ENCODE measurements around the gene CARD10.

Gene CARD10

DNA sequence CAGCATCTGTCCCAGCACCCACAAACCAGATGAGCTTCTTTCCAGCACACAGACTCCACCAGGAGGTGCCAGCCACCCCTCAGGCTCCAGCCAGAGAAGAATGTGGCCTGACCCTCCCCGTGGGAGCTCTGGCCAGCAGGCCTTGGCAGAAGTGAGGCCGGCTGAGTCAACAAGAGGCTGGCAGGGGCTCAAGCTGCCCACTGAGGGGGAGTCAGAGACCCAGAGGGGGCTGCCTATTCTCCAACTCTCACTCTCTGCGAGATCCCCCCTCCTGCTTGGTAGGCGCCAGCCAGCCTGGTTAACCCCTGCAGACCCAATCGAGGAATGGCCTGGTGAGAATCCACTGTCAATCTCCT, 30.5 kb upstream of the CARD10 start:
- Mint-ChIP-seq H3K4me3 (peak overlapping the region in 2 of 3 experiments; percentile 29), H3K4me1 (peaks cover 57% of the 10 kb centered on the region), H3K9me3 (no peaks in the 10 kb centered on the region), H3K27ac (peak overlapping the region; percentile 98 to 100 (median 98)), H3K36me3 (ENCODE audit: low read depth) (no peaks in the 10 kb centered on the region), H3K27me3 (ENCODE audit: low read depth) (no peaks in the 10 kb centered on the region)
- TF ChIP-seq, protein P1, sequence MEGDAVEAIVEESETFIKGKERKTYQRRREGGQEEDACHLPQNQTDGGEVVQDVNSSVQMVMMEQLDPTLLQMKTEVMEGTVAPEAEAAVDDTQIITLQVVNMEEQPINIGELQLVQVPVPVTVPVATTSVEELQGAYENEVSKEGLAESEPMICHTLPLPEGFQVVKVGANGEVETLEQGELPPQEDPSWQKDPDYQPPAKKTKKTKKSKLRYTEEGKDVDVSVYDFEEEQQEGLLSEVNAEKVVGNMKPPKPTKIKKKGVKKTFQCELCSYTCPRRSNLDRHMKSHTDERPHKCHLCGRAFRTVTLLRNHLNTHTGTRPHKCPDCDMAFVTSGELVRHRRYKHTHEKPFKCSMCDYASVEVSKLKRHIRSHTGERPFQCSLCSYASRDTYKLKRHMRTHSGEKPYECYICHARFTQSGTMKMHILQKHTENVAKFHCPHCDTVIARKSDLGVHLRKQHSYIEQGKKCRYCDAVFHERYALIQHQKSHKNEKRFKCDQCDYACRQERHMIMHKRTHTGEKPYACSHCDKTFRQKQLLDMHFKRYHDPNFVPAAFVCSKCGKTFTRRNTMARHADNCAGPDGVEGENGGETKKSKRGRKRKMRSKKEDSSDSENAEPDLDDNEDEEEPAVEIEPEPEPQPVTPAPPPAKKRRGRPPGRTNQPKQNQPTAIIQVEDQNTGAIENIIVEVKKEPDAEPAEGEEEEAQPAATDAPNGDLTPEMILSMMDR (IDR thresholded peaks at IDR 0.05; ENCODE audit: unreplicated experiment in 3 of 3): peak in 2 of 3 experiments; percentile 14 to 33

DNA sequence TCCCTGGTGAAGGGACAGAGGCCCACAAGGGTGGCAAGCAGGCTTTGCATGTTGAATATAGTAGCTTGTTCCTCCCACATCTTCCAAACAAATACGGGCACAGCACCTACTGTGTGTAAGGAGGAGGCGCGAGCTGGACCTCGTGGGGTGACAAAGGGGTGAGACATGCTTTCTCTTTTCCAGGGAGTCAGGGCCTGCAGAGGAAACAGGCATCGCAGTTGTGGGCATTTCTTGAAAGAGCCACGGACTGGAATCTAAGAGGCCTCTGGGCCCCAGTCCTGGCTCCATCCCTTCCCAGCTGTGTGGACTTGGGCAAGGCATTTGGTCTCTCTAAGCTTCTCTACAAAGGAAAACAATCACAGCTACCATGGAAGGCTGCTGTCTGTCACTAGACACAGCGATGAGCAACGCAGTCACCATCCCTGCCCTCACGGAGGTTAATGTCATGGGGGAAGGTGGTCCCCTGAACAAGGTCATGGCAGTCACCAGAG, 28.1 kb upstream of the CARD10 start:
- no peaks in the 10 kb centered on the region for H3K9me3 Mint-ChIP-seq

DNA sequence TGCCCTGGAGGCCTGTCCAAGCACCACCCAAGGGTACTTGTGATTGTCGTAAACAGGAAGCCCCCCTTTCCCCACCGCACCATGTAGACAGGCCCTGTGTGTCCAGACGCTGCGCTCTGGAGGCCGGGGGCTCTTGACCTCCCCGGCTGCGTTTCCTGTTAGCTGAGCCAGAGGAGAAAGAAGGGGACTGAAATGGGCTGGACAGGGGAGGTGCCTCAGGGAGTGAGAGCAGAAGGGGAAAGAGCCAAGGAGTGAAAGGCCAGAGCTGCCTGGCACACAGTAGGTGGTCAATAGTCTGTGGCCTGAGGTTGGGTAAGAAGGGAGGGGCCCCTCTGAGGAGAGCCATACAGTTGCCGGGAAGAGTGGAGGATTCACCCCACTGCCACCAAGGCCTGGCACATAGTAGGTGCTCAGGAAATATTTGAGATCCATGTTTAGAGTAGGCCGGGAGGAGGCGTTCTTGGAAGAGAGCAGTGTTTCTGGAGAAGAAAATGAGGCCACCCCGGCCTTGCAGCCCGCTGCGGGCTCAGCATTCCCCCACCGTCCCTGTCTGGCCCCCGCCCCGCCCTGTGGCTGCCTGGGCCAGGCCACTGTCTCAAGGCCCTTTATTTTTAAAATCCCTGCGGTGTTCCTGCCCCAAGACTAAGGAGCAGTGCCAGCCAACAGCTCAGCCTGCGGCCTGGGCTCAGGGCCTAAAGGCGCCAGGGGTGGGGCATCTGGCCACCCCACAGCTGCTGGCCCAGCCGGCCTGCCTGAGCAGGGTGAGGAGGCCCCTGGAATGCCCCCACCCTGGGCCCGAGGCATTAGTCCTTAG, 27.4 kb upstream of the CARD10 start:
- TF ChIP-seq, protein P1 (IDR thresholded peaks at IDR 0.05; ENCODE audit: unreplicated experiment in 3 of 3): no peak
- Mint-ChIP-seq H3K4me3 (peak overlapping the region; percentile 5 to 31 (median 9)), H3K36me3 (ENCODE audit: low read depth) (no peaks in the 10 kb centered on the region), H3K4me1 (peaks cover 50% of the 10 kb centered on the region), H3K9me3 (no peaks in the 10 kb centered on the region), H3K27ac (peak overlapping the region; percentile 99 to 100 (median 99)), H3K27me3 (ENCODE audit: low read depth) (no peaks in the 10 kb centered on the region)

More for the DNA sequence above, 28.1 kb upstream of the CARD10 start:
- Mint-ChIP-seq H3K4me1 (peaks cover 47% of the 10 kb centered on the region), H3K27ac (peak overlapping the region; percentile 99 to 100 (median 99)), H3K36me3 (ENCODE audit: low read depth) (no peaks in the 10 kb centered on the region), H3K27me3 (ENCODE audit: low read depth) (no peaks in the 10 kb centered on the region), H3K4me3 (peak overlapping the region in 1 of 3 experiments; percentile 43)
- TF ChIP-seq, protein P1 (IDR thresholded peaks at IDR 0.05; ENCODE audit: unreplicated experiment in 3 of 3): no peak

DNA sequence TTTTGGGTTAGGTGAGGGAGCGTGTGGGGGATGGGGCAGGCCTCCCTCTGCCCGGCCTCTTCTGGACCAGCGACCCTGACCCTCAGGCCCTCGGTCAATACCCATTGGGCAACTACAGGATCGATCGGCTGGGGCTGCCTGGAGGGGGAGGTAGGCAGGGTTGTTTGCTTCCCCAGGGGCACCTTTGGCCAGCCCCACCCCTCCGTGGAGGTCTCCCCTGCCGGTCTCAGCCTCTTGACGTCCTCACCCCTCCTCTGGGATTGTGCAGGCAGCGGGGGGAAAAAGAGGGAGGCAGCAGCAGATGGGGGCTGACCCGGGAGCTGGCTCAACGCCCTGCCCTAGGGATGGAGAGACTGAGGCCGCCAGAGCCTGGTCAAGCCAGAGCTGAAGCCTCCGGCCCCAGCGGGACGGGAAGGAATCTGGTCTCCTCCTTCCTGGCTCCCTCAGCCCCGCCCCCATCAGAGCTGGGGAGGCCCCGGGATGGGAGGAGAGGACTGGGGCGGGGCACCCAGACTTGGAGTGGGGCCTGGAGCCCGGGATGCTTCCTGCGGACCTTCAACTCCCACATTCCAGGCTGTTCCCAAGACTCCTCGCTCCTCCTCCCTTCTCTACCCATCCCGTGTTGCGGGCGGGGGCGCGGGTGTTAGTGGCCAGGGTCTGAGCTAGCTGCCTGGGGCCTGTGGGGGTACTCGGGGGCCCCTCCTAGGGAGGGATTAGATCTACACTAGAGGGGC, 26.7 kb upstream of the CARD10 start:
- no peaks in the 10 kb centered on the region for H3K27me3 Mint-ChIP-seq (ENCODE audit: low read depth)
- peak overlapping the region; percentile 99 to 100 (median 99) for H3K27ac Mint-ChIP-seq
- no peaks in the 10 kb centered on the region for H3K9me3 Mint-ChIP-seq
- no peaks in the 10 kb centered on the region for H3K36me3 Mint-ChIP-seq (ENCODE audit: low read depth)
- H3K4me3 Mint-ChIP-seq: peak overlapping the region; percentile 47 to 66 (median 65)
- TF ChIP-seq, protein P1 (IDR thresholded peaks at IDR 0.05; ENCODE audit: unreplicated experiment in 3 of 3): no peak
- H3K4me1 Mint-ChIP-seq: peaks cover 48% of the 10 kb centered on the region

DNA sequence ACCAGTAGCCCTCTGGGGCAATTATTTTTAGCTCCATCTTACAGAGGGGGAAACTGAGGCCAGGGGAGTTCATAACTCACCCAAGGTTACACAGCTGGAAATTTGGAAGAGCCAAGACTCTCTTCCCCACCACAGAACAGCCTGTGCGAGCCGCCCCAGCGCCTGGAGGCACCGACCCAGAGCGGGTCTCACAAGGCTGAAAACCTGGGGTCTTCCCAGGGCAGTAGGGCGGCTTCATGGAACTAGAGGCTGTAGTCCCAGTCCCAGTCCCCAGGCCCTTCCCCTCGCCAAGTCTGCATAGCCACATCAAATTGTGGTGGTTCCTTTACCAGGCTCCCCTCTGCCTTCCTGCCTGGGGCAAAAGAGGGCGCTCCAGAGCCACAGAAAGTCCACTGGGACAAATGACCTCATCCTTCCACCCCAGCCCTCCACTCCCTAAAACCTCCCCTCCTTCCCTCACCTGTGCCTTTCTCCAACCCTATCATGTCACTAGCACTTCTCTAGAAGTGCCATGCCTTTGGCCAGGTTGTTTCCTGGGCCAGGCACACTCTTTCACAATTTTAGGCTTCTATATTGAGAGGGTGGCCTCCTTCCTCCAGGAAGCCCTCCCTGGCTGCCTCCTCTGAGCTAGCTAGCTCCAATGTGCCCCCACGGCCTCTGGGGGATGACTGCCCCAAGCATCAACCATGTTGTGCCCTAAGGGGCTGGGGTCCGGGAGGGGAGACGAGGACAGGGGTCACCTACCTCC, 25.9 kb upstream of the CARD10 start:
- no peaks in the 10 kb centered on the region for H3K9me3 Mint-ChIP-seq
- no peaks in the 10 kb centered on the region for H3K27me3 Mint-ChIP-seq (ENCODE audit: low read depth)
- peak overlapping the region; percentile 8 to 66 (median 32) for H3K4me3 Mint-ChIP-seq
- H3K27ac Mint-ChIP-seq: peak overlapping the region; percentile 94 to 100 (median 99)
- H3K36me3 Mint-ChIP-seq (ENCODE audit: low read depth): no peaks in the 10 kb centered on the region
- TF ChIP-seq, protein P1 (IDR thresholded peaks at IDR 0.05; ENCODE audit: unreplicated experiment in 3 of 3): peak; percentile 52 to 63 (median 55)
- peaks cover 53% of the 10 kb centered on the region for H3K4me1 Mint-ChIP-seq
